ENCODE measurements around the gene MANEAL. TPM values are rescaled to one million over a fixed set of nuclear protein-coding genes. Genes with fewer than 3 reads are reported as not detected.
A peak's percentile ranks its signal among the peaks of the same experiment; 100 is the strongest.

MANEAL gene
- total RNA-seq, 2 donors from 2014 or later: 1.0 to 3.1 TPM

GRCh38 chr1:37808369-37809319, 15.0 kb downstream of the MANEAL start:
- peak; percentile 54 to 58 for ATAC-seq
- Mint-ChIP-seq H3K9me3 (no peaks in the 10 kb centered on the region), H3K27ac (peak overlapping the region; percentile 95 to 98), H3K36me3 (peaks cover 19 to 34% of the 10 kb centered on the region in 2 donors)
- peak; percentile 50 to 65 for DNase-seq (ENCODE audit: low spot score in 2 of 2)

GRCh38 chr1:37809942-37810341, 16.3 kb downstream of the MANEAL start:
- DNase-seq (ENCODE audit: low spot score in 2 of 2) (no peak), ATAC-seq (no peak)
- H3K27ac Mint-ChIP-seq: no peak overlapping the region
- peaks cover 8 to 22% of the 10 kb centered on the region in 2 donors for H3K36me3 Mint-ChIP-seq
- no peaks in the 10 kb centered on the region for H3K9me3 Mint-ChIP-seq

DNA sequence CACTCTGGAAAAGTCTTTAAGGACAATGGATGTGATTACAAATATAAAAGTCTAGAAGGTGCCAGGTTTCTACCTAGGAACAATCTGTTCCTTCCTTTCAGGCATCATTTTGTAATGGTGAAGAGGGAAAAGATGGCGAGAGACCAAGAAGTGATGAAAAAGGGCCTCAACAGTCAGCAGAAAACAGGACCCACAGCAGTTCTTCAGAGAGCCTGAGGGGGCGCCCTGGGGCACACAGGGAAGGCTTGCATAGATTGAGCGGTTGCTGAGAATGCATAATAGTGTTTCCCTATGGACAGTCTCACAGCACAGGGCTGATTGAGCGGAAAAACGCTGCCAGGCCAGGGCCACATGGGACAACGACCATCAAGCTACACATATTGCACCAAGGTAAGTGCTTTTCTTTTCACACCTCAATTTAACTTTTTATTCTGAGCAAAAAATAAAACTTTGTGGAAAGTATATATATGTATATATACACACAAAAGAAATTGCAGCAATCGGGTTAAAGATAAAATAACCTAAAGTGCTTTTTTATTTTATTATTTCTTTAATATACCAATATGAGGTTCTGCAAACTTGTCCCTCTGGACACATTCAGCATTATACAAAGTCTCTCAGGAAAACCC, 17.5 kb downstream of the MANEAL start:
- peak overlapping the region; percentile 65 to 67 for H3K27ac Mint-ChIP-seq
- ATAC-seq: peak; percentile 11 to 18
- H3K9me3 Mint-ChIP-seq: no peaks in the 10 kb centered on the region
- peak; percentile 57 to 77 for DNase-seq (ENCODE audit: low spot score in 2 of 2)
- peaks cover 6 to 17% of the 10 kb centered on the region in 2 donors for H3K36me3 Mint-ChIP-seq

DNA sequence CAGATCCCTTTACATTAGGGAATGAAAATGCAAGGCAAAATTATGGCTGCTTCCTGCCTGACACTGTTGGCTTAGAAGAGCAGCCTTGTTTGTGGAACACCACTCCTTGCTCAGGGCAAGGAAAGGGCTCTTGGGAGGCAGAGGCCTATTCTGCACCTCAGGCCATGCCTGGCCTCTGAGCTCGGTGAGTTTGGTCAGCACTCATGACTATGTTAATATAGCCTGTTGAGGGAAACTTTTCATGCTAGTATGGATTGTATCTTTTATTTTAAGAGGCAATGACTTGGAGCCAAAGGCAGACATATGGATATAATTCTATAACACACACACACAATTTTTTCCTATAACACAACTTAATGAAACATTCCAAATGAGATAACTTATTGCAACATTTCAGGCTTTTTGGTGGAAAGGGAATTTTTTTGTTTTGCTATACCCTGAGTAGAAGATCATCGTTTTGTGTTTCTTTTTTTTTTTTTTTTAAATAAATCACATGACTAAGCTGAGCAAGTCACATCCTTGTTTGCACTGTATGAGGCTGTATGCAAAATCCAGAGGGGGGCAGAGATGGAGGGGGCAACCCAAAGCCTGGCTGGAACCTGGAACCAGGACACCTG, 20.0 kb downstream of the MANEAL start:
- DNase-seq (ENCODE audit: low spot score in 2 of 2): no peak
- no peak for ATAC-seq
- H3K9me3 Mint-ChIP-seq: no peaks in the 10 kb centered on the region
- peak overlapping the region; percentile 6 to 79 for H3K27ac Mint-ChIP-seq
- peaks cover 0 to 6% of the 10 kb centered on the region in 2 donors for H3K36me3 Mint-ChIP-seq

DNA sequence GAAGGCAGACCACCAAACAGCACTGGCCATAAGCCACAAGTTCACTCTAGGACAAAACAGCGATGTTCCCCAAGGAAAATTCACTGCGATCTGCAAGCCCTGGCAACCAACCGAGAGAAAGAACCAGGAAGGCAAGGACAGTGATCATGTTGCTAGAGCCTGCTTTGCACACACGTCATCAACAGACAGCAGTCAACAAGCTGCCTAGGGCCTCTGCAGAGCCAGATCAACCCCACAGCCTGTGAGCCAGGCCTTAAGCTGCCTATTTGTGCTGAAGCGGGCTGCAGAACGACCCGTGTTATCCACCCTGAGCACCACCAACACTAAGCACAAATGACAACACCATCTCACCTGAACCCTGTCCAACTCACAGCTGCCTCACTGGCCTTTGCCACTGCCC, 20.6 kb downstream of the MANEAL start:
- Mint-ChIP-seq H3K9me3 (no peaks in the 10 kb centered on the region), H3K27ac (peak overlapping the region; percentile 6 to 55), H3K36me3 (peaks cover 0 to under 1% of the 10 kb centered on the region in 2 donors)
- ATAC-seq (no peak), DNase-seq (ENCODE audit: low spot score in 2 of 2) (no peak)

- Mint-ChIP-seq H3K36me3 (peaks cover 5 to 7% of the 10 kb centered on the region in 2 donors), H3K9me3 (no peaks in the 10 kb centered on the region), H3K27ac (peak overlapping the region; percentile 60 to 61)
- no peak for ATAC-seq
- DNase-seq (ENCODE audit: low spot score in 2 of 2): no peak
Measured at GRCh38 chr1:37817481-37817880, 23.8 kb downstream of the MANEAL start.

- Mint-ChIP-seq H3K36me3 (peaks cover 6 to 7% of the 10 kb centered on the region in 2 donors), H3K27ac (peak overlapping the region in 1 of 2 donors; percentile 69)
Measured at GRCh38 chr1:37821481-37821880, 27.8 kb downstream of the MANEAL start.

DNA sequence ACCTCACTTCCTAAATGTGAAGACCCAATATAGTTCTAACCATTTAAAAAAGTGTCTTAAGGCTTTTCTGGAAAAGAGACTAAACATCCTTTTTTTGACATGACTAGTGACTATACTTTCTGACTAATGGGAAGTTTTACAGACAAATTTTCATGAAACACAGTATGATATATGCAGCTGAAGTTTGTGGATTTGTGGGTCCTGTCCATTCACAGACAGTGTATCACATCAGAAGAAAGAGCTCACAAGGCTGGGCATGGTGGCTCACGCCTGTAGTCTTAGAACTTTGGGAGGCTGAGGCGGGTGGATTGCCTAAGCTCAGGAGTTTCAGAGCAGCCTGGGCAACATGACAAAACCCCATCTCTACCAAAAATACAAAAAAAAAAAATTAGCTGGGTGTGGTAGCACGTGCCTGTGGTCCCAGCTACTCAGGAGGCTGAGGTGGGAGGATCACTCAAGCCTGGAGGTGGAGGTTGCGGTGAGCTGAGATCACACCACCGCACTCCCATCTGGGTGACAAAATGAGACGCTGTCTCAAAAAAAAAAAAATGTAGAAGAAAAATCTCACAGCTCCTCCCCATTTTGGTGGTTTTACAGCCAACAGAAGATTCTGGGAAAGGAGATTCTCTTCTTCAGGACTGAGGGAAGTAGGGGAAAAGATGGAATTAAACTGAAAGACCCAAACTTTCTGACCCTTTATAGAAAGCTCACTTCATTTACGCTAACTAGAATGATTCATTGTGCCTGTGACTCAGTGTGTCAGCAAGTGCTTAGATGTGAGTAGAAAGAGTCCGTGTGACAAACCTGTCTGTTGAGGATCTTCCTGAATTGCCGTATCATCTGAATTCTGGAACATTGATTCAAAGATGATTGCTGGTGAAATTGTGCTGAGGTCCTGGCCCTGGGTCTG, 29.5 kb downstream of the MANEAL start:
- no peak for DNase-seq (ENCODE audit: low spot score in 2 of 2)
- H3K9me3 Mint-ChIP-seq: no peaks in the 10 kb centered on the region
- peaks cover 6 to 12% of the 10 kb centered on the region in 2 donors for H3K36me3 Mint-ChIP-seq
- peak; percentile 76 to 82 for ATAC-seq
- H3K27ac Mint-ChIP-seq: peak overlapping the region; percentile 69 to 79

More at GRCh38 chr1:37821481-37821880, 27.8 kb downstream of the MANEAL start:
- DNase-seq (ENCODE audit: low spot score in 2 of 2): no peak
- H3K9me3 Mint-ChIP-seq: no peaks in the 10 kb centered on the region
- ATAC-seq: no peak

DNA sequence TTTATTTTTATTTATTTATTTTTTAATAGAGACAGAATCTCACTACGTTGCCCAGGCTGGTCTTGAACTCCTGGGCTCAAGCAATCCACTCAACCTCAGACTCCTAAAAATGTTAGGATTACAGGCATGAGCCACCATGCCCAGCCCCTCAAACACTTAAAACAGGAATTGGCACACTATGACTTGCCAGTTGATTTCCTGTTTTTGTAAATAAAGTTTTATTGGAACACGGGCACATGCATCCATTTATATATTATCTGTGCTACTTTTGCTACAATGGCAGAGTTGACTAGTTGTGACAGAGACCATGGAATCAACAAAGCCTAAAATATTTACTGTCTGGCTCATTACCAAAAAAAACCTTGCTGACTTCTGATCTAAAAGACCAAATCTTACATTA, 30.4 kb downstream of the MANEAL start:
- ATAC-seq (no peak), DNase-seq (ENCODE audit: low spot score in 2 of 2) (no peak)
- H3K9me3 Mint-ChIP-seq: no peaks in the 10 kb centered on the region
- peak overlapping the region in 1 of 2 donors; percentile 69 for H3K27ac Mint-ChIP-seq
- H3K36me3 Mint-ChIP-seq: peaks cover 6 to 13% of the 10 kb centered on the region in 2 donors

DNA sequence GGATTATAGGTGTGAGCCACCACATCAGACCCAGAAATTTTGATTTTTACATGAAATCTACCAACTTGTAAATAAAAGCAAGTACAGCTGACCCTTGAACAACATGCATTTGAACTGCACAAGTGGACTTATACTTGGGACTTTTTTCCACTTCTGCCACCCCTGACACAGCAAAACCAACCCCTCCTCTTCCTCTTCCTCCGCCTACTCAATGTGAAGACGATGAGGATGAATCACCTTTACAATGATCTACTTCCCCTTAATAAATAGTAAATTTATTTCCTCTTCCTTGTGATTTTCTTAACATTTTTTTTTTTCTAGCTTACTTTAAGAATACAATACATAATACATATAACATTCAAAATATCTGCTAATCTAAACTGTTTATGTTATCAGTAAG, 31.9 kb downstream of the MANEAL start:
- no peaks in the 10 kb centered on the region for H3K9me3 Mint-ChIP-seq
- H3K36me3 Mint-ChIP-seq: peaks cover 6 to 13% of the 10 kb centered on the region in 2 donors
- ATAC-seq (no peak), DNase-seq (ENCODE audit: low spot score in 2 of 2) (no peak)
- H3K27ac Mint-ChIP-seq: peak overlapping the region; percentile 61 to 77

DNA sequence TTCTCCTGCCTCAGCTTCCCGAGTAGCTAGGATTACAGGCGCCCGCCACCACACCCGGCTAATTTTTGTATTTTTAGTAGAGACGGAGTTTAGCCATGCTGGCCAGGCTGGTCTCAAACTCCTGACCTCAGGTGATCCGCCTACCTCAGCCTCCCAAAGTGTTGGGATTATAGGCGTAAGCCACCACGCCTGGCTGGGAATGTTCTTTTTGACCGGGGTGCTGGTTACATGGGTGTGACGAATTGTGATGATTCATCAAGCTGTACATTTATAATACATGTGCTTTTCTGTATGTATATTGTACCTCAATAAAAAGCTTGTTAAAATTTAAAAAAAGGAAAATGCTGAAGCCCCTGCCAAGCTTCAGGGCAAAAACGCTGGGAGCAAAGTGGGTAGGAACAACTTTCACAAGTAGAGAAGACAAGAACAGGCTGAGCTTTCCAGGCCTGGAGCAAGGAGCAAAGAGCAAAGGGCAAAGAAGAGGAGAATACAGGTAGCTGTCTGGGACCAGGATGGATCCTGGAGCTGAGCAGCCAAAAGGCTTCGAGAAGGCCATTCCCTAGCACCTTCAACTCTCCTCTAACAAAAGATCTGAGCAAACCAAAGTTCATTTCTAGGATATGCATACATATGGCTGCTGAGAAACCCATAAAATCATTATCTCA, 34.9 kb downstream of the MANEAL start:
- H3K27ac Mint-ChIP-seq: no peak overlapping the region
- DNase-seq (ENCODE audit: low spot score in 2 of 2) (no peak), ATAC-seq (no peak)
- H3K36me3 Mint-ChIP-seq: peaks cover 0 to 11% of the 10 kb centered on the region in 2 donors
- no peaks in the 10 kb centered on the region for H3K9me3 Mint-ChIP-seq

GRCh38 chr1:37831109-37831508, 37.5 kb downstream of the MANEAL start:
- peaks cover 0 to 15% of the 10 kb centered on the region in 2 donors for H3K36me3 Mint-ChIP-seq
- H3K27ac Mint-ChIP-seq: no peak overlapping the region
- no peaks in the 10 kb centered on the region for H3K9me3 Mint-ChIP-seq
- no peak for ATAC-seq
- DNase-seq (ENCODE audit: low spot score in 2 of 2): no peak

- peaks cover 0 to 15% of the 10 kb centered on the region in 2 donors for H3K36me3 Mint-ChIP-seq
- no peak overlapping the region for H3K27ac Mint-ChIP-seq
- DNase-seq (ENCODE audit: low spot score in 2 of 2) (no peak), ATAC-seq (no peak)
- no peaks in the 10 kb centered on the region for H3K9me3 Mint-ChIP-seq
Measured at GRCh38 chr1:37831809-37832208, 38.2 kb downstream of the MANEAL start.

DNA sequence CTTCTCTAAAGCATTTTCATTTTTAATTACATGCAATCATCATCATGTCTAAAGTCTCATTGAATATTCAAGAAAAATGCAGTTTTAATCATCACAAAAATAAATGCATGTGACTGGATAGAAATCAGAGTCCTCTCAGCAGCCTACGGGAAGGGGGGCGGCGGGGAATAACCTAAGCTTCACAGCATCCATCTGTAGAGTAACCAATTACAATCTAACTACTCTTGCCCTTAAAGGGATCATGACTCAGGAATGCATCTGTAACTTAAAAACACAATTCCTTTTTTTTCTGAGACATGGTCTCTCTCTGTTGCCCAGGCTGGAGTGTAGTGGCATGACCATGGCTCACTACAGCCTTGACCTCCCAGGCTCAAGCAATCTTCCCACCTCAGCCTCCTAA, 43.1 kb downstream of the MANEAL start:
- Mint-ChIP-seq H3K36me3 (peaks cover 0 to 9% of the 10 kb centered on the region in 2 donors), H3K9me3 (no peaks in the 10 kb centered on the region), H3K27ac (peak overlapping the region in 1 of 2 donors; percentile 75)
- ATAC-seq: no peak
- no peak for DNase-seq (ENCODE audit: low spot score in 2 of 2)

DNA sequence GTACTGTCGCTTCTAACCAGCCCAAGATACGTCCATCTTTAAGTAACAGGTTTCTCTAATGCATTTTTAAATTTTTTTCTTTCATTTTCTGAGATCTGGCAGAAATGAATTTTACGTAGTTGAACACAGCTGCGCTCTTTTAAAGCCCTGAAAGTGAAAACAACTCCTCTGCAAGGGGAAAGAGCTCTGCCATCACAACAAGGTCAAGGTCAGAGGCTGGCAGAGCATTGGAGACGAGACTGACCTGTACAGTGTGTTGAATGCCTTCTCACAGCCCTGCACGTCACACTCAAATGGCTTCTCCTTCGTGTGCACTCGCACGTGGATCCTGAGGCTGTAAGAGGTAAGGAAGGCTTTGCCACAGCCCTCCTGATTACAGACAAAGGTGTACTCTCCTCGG, 46.0 kb downstream of the MANEAL start:
- DNase-seq (ENCODE audit: low spot score in 2 of 2): no peak
- H3K9me3 Mint-ChIP-seq: no peaks in the 10 kb centered on the region
- no peak for ATAC-seq
- H3K36me3 Mint-ChIP-seq: no peaks in the 10 kb centered on the region
- H3K27ac Mint-ChIP-seq: no peak overlapping the region
